Hematopoietic multipotent progenitor cell treated with erythropoietin and hydrocortisone succinate and interleukin-3 and kit ligand, for 15 days (in vitro differentiated cells): ENCODE data around the gene MRPL14.

Experiments
- DNase-seq: peaks from one replicate; pipeline ENCODE4 v3.0.0-alpha.2; 2015; ENCODE audit warnings: low spot score

MRPL14 gene

DNA sequence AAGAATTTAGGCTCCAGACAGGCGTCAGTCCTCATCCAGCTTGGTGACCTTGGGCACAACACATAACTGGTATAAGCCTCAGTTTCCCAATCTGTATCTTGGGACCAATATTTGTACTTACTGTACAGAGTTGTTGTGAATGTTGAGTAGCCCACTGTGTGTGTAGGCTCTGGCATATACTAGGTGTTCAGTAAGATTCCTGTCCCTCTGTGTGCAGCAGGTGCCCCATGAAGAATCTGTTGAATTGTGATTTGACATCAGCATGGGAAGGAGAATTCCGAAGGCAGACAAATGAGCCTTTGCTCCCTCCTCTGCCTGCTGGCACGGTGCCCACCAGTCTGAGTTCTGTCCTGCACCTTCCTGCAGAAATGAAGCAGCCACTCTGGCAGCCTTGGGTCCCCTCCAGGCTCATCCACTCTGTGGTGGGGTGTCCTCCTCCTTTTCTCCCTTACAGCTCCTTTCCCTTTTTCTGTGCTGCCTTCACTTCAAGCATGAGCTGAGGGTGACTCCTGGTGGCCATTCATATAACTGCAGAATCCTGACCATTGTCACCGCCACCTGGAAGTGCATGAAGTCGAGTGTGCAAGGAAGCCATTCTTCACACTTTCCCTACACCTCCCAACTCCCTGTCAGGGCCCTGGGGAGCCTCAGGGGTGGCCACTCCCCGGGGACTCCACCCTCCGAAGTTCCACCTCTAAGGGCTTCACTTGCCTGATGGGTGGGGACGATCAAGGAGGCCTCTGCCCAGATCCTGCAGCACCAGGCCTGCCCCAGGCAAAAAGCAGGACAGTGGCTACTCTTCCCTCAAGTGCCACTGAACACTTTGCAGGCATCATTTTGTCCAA, 48.2 kb downstream of the MRPL14 start:
- peak; percentile 84 for DNase-seq

DNA sequence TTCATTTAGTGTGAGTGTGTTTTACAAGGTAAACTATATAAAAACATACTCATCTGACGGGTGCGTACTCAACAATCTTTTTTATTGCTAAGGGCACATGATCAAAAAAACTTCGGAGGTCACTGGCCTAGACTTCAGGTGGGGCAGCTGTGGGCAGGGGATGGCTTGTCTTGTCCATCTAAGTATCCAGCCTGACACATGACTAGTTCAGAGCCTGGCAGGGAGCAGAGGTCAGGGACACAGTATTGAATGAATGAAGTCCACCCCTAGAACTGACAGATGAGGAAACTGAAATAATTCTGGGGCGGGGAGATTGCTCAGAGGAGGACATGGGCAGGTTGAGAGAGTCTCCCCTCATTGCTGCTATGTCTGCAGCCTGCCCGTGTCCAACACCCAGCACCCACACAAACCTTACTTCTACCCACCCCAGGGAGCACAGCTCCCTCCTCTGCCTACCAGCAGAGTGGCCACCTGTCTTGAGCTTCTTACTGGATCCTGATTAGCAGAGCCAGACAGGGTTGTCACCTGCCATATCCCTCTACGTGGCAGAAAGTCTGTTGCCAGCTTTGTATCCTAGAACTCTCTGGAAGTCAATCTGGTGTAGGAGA, 48.9 kb downstream of the MRPL14 start:
- DNase-seq = no peak

DNA sequence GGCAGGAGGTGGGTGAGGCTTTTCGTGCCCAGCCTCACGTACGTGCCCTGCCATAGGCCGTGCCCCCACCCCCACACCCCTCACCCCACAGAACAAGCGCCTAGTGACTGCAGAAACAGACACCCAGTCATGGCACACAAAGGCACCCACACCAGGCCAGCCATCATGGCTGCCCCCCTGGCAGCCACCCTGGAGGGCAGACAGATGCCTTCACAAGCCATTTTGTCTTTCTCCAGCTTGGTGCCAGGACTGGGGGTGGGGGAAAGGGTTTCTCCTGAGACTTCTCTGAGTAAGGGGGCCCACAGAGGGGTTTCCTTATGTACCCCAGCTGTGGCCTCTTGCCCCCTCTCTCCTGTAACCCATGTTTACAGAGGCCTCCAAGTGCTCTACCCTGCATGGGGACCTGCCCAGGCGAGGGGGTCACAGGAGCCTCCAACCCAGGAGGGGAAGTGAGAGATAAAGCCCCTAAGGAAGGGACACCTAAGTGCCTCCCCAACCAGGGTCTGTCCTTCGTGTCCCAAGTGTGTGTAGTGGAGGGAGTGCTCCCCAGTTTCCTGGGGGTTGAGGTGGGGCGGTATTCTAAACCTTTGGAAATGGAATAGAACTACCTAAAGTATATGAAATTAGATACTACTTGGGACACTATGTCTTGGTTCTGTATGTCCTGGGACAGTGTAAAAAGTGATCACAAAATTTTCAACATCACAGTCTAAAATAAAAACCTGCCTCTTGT, 49.9 kb downstream of the MRPL14 start:
- no peak for DNase-seq

DNA sequence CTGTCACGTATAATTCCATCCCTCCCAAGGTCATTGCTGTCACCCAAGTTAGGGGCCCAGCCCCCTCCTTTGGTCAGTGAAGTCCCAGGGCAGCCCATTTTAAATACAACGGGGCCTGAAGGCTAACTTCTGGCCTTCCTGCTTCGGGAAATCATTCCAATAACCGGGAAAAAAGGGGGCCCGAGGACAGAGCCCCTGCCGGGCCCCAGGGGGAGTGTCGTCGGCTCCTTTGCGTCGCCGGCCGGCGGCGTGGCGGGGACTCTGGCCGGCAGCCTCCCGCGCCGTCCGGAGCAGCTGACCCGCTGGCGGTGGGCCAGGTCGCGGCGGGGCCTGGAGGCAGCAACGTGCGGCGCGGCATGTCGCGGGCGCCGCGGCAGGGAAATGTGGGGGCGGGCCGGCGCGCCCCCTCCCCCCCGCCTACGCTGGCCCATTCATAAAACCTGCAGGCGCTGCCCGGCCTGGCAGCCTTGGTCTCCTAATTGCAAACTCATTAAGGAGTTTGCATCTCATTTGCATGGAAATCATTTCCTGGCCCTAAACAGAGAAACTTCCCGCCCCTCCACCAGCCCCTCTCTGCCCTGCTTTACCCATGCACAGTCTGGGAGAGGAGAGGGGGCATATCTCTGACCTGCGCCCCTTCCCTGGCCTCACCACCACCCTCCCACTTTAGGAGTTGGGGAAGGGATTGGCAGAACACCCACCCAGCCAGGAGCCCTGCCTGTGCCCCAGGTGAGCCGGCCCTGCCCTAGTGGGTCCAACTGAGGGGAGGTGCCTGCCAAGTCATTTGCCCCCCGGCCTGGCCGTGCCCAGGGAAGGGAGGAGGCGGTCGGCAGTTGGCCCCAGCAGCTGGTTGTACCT, 50.7 kb downstream of the MRPL14 start:
- peak; percentile 38 for DNase-seq

DNA sequence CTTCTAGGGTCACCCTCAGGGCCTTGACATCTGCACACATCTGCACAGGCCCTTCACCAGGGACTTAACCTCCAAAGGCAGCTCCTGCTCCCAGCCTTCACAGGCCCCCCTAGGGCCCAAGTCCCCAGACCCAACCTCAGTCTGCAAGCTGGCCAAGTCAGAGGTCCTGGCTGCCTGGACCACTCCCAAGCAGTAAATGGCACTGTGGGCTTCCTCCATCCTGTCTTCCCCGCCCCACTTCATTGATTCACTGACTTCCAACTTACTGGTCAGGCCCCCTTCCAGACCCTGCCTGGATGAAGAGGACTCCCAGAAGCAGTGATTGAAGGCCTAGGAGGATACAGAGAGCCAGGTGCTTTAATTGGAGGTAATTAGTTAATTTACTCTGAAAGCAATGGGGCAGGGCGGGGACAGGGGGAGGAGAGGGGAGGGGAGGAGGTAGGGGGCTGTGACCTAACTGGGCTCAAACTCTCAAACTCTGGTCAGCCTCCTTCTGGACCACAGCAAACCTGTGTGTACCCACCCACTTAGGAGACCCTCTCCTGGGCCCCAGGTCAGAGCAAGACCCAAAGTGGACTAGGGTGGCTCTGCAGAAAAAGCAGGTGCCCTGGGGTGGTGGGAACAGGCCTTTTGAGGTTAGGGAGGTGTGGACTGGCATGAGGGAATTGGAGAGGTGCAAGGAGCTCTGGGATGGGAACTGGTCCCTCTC, 51.5 kb downstream of the MRPL14 start:
- no peak for DNase-seq

DNA sequence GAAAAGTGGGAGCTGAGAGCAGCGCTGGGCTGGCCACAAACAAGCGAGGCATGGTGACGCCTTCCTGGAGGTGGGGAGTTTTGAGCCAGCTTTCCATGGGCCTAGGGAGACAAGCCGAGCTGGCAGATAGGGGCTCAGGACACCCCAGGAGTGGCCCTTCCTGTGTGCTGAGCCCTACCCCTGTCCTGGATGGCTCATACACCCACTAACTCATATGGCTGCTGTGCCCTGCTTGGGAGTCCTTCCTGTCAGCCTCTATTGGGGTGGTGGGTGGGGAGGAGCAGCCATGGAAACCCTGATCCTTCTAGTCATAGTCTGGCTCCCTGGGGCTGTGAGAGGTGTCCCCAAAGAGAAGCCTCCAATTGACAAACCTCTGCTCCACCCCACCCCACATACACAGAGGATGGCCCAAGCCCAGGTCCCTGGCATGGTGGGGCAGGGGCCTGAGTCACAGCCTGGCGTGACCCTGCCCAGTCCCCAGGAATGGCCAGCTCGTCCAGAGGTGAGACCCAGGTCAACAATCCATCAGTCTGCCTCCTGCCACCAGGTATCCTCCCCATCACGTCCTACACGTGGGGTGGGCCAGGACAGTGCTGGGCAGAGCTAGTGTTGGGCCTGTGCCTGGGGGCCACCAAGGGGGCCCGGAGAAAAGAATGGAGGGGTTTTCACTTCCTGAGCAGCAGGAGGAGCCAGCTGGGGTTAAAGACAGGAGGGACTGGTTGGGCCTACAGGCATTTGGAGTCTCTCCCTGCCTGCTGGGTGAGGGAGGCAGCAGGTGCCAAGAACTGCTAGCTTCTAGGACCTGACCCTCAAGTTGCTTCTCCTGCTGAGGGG, 52.2 kb downstream of the MRPL14 start:
- no peak for DNase-seq

DNA sequence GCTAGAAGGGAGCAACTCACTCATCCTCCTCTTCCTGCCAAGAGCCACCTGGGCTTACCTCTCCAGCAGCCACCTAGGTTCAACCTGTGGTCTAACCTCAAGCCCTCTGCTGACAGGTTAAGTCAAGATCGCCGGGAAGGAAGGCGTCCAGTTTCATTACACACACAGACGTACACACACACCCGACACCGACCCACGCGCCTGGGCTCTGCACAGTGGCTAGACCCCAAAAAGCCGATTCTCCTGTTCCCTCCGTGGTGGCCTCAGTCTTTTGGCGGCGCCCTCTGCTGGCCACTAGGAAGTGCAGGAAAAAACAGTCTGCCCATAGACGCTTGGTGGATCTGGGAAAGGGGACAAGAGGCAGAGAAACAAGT, 52.8 kb downstream of the MRPL14 start:
- peak; percentile 84 for DNase-seq

DNA sequence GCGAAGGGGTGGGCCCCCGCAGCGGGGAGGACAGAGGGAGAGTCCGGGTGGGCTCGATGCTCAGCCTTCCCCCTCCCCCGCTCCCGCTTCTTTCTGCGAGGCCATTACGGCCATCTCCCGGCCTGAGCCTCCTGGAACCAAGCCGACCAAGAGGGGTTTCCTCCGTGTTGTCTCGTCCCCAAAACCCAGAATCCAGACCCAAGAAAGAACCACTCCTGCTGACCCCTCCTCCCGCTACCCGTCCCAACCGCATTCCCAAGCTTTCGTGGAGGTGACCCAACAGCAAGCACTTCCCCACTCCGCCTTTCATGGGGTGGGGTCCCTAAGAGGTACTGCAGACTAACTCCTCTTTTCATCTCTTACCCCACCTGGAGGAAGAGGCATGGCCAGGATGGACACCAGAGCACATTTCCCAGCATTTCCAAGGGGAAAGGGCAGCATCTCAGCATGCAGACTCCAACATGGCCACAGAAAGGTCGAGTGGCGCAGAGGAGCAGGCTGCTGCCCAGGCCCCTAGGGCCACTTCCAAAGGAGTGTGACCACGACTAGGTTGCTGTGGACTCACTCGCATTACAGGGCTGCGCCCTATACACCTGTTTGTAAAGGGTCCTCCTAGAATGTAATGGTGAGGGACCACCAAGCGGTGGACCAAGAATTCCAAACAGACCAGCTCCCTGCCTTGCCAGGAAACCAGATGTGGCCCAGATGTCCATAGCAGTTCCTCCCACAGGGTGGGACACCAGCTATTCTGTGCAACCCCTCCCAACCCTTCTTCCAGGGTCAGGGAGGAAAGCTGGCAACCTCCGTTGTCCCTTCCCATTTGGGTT, 53.4 kb downstream of the MRPL14 start:
- peak; percentile 41 for DNase-seq

DNA sequence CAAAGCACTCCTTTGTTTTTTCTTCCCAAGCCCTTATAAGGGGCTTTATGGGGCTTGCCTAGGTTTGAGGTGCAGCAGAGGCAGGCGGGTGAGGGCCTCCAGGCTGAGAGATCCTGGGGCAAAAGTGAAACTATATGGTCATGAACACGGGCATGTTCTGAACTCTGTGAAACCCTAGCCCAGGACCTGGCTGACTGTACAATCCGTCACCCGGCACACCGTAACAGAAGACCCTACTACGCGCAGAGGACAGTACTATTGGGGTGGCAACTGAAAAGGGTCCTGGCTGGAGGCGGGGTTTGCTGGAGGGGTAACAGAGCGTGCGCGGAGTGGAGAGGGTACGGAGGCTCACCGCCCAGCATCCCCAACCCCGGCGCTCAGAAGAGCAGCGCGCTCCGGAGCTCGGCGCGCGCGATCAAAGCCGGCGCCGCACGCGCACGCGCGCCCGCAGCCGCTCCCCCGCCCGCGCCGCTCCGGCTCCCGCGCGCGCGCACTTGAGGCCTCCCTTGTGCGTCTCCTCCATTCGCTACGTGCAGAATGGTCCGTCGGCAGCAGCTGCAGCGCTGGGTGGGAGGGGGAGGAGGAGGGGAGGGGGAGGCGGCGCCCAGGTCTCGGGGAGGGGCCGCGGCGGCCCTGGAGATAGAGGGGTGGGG, 54.2 kb downstream of the MRPL14 start:
- peak; percentile 82 for DNase-seq

DNA sequence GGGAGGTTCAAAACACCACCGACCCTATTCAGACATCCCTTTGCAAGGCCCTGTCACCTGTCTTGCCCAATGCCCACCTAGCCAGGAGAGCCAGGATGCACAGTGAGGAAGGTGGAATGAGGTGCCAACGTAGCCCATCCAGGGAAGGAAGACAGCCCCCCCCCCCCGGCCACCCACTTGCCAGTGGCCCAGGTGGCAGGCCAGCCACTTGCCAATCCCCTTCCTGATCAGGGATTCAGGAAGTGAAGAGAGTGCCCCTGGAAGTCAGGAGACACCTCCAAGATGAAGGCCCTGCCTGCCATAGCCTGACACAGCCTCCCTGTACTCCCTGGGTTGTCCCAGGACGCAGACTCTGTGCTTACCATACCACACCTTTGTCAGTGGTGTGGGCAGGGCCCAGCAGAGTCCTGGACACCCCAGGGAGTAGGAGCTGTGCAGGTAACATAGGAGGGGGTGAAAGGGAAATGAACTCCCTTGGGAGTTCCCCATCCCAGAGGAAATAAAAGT, 54.7 kb downstream of the MRPL14 start:
- no peak for DNase-seq

DNA sequence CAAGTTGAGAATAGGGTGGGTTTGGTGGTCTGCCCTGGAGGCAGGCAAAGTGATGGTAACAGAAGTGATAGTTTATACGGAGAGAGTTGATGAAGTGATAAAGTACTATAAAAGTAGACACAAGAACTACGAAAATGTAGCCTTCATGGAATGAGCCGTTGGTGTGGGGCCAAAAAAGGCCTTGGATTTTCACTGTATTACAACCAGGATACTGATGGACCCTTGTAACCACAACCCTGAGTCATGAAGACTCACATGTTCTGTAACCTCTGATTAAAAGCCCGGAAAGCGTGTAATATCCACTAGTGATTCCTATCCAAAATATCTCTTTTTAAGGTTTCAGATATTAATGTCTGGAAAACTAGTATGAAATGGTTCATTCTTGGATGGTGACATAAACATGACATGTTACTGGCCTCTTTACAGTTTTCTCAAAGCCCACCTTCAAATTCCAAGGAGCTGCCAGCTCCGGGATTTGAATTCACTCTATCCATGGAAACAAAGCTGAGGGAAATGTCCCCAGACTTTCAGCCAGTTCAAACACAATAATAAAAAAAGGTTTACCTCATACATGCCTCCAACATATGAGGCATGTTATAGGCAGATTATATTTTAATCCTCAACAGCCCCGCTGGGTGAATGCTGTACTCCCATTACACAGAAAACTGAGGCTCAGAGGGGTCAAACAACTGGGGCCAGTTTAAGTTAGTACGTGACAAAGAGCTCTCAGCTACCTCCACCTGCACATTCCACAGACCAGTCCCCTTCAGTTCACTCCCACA, 55.4 kb downstream of the MRPL14 start:
- DNase-seq = no peak

DNA sequence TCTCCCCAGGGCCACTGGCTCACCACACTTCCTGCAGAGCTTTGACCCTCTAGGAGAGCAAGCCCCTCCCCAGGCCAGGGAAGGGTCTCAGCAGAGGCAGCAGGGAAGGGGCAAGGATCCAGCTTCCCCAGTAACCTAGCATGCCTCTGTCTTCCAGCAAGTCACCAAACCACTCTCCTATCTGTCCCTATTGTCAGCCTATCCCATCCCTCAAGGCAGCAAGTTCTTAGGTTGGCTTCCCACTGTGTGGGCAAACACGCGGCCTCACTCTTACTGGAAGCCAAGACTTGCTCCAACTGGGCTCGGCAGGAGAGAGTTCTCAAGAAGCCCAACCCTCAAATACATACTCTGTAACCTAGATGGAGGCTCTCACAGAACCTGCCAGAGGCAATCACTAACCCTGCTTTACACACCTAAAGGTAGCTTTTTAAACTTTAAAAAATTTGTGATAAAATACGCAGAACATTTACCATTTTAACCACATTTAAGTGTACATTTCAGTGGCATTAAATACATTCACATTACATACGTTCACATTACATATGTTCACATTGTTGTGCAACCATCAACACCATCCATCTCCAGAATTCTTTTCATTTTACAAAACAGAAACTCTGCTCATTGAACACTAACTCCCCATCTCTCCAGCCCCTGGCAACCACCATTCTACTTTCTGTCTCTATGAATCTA, 58.5 kb downstream of the MRPL14 start:
- no peak for DNase-seq

DNA sequence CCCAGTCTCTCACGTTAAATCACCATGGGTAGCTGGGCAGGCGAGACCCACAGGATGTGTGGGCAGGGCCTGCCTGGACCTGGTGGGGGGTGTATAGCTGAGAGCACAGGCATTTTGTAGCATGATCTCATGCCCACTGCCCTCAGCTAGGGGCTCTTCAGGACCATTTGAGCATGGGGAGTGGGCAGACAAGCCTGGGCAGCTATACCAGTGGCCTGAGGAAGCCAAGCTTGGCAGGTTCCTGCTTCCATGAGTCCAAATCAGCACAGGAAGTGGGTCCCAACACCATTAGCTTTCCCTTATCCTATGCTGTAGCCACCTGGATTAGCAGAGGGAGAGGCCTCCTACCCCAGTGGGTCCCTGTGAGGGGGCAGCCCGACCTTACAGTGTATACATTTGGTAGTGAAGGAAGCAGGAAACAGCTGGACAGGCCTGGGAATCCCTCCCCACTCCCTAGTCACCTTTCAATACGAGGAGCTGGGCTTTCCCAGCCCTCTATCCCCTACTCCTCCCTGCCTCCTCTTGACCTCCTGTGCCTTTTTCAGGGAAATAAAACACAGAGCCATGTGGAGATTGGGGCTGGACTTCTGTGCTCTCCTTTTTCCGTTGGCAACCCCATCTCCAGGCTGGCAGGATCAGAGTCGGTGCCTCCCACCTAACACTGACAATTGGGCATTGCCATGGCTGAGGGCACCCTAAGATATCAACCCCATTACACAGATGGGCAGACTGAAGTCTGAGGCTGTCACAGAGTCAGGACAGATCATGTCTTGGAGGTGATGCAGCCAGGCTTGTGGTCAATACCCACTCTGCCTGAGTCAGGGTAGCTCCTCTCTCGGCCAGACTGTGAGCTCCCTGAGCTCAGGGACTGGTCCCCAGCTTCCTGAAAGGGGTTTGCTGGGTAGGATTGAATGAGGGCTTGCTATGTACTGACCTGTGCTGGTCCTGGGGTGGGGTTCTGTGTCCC, 59.8 kb downstream of the MRPL14 start:
- no peak for DNase-seq

DNA sequence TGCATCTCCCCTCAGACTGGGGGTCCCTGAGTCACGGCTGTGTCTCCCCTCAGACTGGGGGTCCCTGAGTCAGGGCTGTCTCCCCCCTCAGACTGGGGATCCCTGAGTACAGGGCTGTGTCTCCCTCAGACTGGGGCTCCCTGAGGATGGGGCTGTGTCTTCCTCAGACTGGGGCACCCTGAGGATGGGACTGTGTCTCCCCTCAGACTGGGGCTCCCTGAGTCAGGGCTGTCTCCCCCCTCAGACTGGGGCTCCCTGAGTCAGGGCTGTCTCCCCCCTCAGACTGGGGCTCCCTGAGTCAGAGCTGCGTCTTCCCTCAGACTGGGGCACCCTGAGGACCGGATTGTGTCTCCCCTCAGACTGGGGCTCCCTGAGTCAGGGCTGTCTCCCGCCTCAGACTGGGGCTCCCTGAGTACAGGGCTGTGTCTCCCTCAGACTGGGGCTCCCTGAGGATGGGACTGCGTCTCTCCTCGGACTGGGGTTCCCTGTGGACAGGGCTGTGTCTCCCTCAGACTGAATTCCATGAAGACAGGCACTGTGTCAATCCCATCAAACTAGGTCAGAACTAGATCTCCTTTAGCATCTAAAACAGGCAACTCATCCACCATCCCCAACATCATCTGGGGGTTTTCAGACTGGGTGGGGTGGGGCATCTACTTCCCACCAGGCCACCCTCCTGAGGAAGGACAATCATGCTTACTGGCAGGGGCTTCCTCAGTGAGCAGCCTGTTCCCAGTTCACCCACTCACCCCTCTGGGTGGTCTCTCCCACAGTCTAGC, 60.7 kb downstream of the MRPL14 start:
- no peak for DNase-seq

DNA sequence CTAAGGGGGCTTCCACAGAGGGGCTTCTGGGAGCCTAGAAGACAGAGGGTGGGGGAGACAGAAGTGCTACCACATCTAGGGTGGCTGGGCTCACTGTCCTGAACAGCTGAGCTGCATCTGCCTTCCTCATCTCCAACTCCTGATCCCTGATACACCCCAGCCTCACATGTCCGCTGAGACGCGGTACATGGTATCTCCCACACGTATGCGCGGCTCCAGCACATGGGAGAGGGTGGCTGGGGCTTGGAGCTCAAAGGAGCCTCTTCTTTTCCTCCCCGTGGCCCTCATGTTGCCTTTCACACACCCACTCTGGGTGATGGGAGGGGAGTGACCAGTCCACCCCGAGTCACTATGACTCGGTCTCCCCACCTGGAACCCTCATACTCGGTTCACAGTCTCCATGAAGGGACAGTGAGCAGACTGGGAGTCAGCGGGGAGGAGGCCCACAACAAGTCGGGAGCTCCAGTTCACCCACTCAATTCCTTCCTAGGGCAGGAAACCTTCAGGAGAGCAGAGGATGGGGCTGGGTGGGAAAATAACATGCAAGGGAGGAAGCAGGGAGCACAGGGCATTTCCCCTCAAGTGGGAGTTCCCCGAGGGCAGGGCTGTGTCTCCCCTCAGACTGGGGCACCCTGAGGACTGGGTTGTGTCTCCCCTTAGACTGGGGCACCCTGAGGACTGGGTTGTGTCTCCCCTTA, 61.7 kb downstream of the MRPL14 start:
- no peak for DNase-seq
